IMR-90 (cell line): ENCODE measurements around the gene GNA15. TPM values are rescaled to one million over a fixed set of nuclear protein-coding genes. Genes with fewer than 3 reads are reported as not detected.

Experiments
- ATAC-seq: fragments of 200-7000 bp; cut with Tn5 transposase; 2 replicates; pipeline ENCODE4 v1.9.1; 2020; ENCODE audit warnings: low read depth, mild to moderate bottlenecking, moderate library complexity
- BruUV-seq: library from RNA; stranded (reverse); fragments of 400-500 nt; replicated peaks from 2 replicates; lab custom pipeline; 2021; lab: Mats Ljungman, UMichigan
- CTCF ChIA-PET: fragments of 300-600 bp; formaldehyde crosslinking; extraction: SDS; loops from one replicate; lab custom pipeline; 2021; ENCODE audit warnings: antibody characterized with exemption; lab: Yijun Ruan, JAX
- POLR2A ChIA-PET: fragments of 300-600 bp; sonication (Branson Sonifier 250); formaldehyde crosslinking; loops from one replicate; lab custom pipeline; 2022; ENCODE audit warnings: antibody characterized with exemption; ENCODE audit not compliant: unreplicated experiment; lab: Charles Lee
- DNase-seq: peaks from one replicate; pipeline ENCODE4 v3.0.0; 2013
- H2AFZ ChIP-seq: replicated peaks from 2 replicates; pipeline ENCODE3; 2013; ENCODE audit warnings: low read length, mild to moderate bottlenecking; ENCODE audit not compliant: poor library complexity
- H2AK5ac ChIP-seq: 2 replicates; pipeline ENCODE4 v1.6.1; 2013; ENCODE audit warnings: low read depth, low read length, inconsistent platforms
- H2AK9ac ChIP-seq: replicated peaks from 2 replicates; pipeline ENCODE3; 2013; ENCODE audit warnings: mild to moderate bottlenecking, low read depth, low read length, moderate library complexity; ENCODE audit not compliant: poor library complexity
- H2BK120ac ChIP-seq: 2 replicates; pipeline ENCODE4 v1.6.1; 2013; ENCODE audit warnings: low read depth, low read length, inconsistent platforms
- H2BK15ac ChIP-seq: 3 replicates; pipeline ENCODE4 v1.6.1; 2013; ENCODE audit warnings: low read depth, low read length, inconsistent platforms
- H2BK20ac ChIP-seq: 2 replicates; pipeline ENCODE4 v1.6.1; 2013; ENCODE audit warnings: low read depth, mild to moderate bottlenecking, inconsistent platforms, low read length, moderate library complexity
- H2BK5ac ChIP-seq: 2 replicates; pipeline ENCODE4 v1.6.1; 2013; ENCODE audit warnings: mild to moderate bottlenecking, low read depth, low read length, inconsistent platforms; ENCODE audit not compliant: poor library complexity, severe bottlenecking
- H3K14ac ChIP-seq: replicated peaks from 2 replicates; pipeline ENCODE4 v1.6.1; 2013; ENCODE audit warnings: low read depth, low read length, inconsistent platforms
- H3K18ac ChIP-seq: 2 replicates; pipeline ENCODE4 v1.6.1; 2013; ENCODE audit warnings: low read depth, low read length, control low read depth
- H3K23ac ChIP-seq: 2 replicates; pipeline ENCODE4 v1.6.1; 2013; ENCODE audit warnings: low read depth, low read length, inconsistent platforms
- H3K27ac ChIP-seq: 2 replicates; pipeline ENCODE4 v1.5.1; 2013; ENCODE audit warnings: mild to moderate bottlenecking, control low read depth, low read length; ENCODE audit not compliant: insufficient read depth
- H3K27me3 ChIP-seq: 2 replicates; pipeline ENCODE4 v1.6.1; 2013; ENCODE audit warnings: low read length; ENCODE audit not compliant: control insufficient read depth, insufficient read depth
- H3K36me3 ChIP-seq: 2 replicates; pipeline ENCODE4 v1.6.1; 2013; ENCODE audit warnings: low read length, mixed read lengths; ENCODE audit not compliant: control insufficient read depth, insufficient read depth
- H3K4ac ChIP-seq: 2 replicates; pipeline ENCODE4 v1.6.1; 2013; ENCODE audit warnings: low read depth, low read length, inconsistent platforms
- H3K4me1 ChIP-seq: 2 replicates; pipeline ENCODE4 v1.6.1; 2013; ENCODE audit warnings: low read length, mixed read lengths; ENCODE audit not compliant: control insufficient read depth, insufficient read depth
- H3K4me2 ChIP-seq: 2 replicates; pipeline ENCODE4 v1.6.1; 2013; ENCODE audit warnings: low read depth, mild to moderate bottlenecking, control low read depth, low read length, moderate library complexity
- H3K4me3 ChIP-seq: 2 replicates; pipeline ENCODE4 v1.5.1; 2013; ENCODE audit warnings: low read depth, mild to moderate bottlenecking, control low read depth, low read length, moderate library complexity; ENCODE audit not compliant: insufficient read depth
- H3K56ac ChIP-seq: 2 replicates; pipeline ENCODE4 v1.6.1; 2013; ENCODE audit warnings: low read length, inconsistent platforms; ENCODE audit not compliant: insufficient read depth; ENCODE audit errors: extremely low read depth
- H3K79me1 ChIP-seq, 2 experiments: 2 replicates each; pipeline ENCODE4 v1.6.1; 2013; ENCODE audit warnings: low read length in 2 of 2, inconsistent platforms in 1 of 2, low read depth in 1 of 2
- H3K9ac ChIP-seq: 2 replicates; pipeline ENCODE4 v1.6.1; 2013; ENCODE audit warnings: low read depth, low read length, control low read depth
- H3K9me1 ChIP-seq: 2 replicates; pipeline ENCODE4 v1.6.1; 2013; ENCODE audit warnings: low read length, inconsistent platforms; ENCODE audit not compliant: insufficient read depth
- H3K9me3 ChIP-seq: 2 replicates; pipeline ENCODE4 v1.6.1; 2013; ENCODE audit warnings: low read length; ENCODE audit not compliant: control insufficient read depth, insufficient read depth
- H4K20me1 ChIP-seq: 2 replicates; pipeline ENCODE4 v1.6.1; 2013; ENCODE audit warnings: low read length, inconsistent platforms; ENCODE audit not compliant: insufficient read depth
- H4K5ac ChIP-seq: 2 replicates; pipeline ENCODE4 v1.6.1; 2013; ENCODE audit warnings: mild to moderate bottlenecking, low read depth, low read length, control low read depth
- H4K8ac ChIP-seq, 2 experiments: 2 replicates each; pipeline ENCODE4 v1.6.1; 2013; ENCODE audit warnings: low read depth in 2 of 2, low read length in 2 of 2, control low read depth in 1 of 2, inconsistent platforms in 1 of 2
- H4K91ac ChIP-seq: 2 replicates; pipeline ENCODE4 v1.6.1; 2013; ENCODE audit warnings: low read depth, low read length, inconsistent platforms; ENCODE audit not compliant: insufficient read depth
- CEBPB ChIP-seq: IDR thresholded peaks from 2 replicates; pipeline ENCODE4 v1.6.1; 2012; ENCODE audit warnings: low read depth, low read length, improper control_type of control experiment
- CTCF ChIP-seq: conservative IDR thresholded peaks from 2 replicates; pipeline ENCODE4 v1.5.1; 2012; ENCODE audit warnings: mild to moderate bottlenecking, low read depth, low read length, improper control_type of control experiment
- FOS ChIP-seq: fragments of 150-350 bp; IDR thresholded peaks from 2 replicates; pipeline ENCODE4 v1.6.1; 2016; ENCODE audit warnings: low read depth, low read length
- MAZ ChIP-seq: IDR thresholded peaks from 2 replicates; pipeline ENCODE4 v1.6.1; 2012; ENCODE audit warnings: low read depth, mild to moderate bottlenecking, low read length, improper control_type of control experiment, moderate library complexity, borderline replicate concordance
- MXI1 ChIP-seq: IDR thresholded peaks from 2 replicates; pipeline ENCODE4 v1.6.1; 2012; ENCODE audit warnings: low read depth, mild to moderate bottlenecking, low read length, moderate library complexity, borderline replicate concordance
- NFE2L2 ChIP-seq: fragments of 150-350 bp; IDR thresholded peaks from 2 replicates; pipeline ENCODE4 v1.6.1; 2016; ENCODE audit warnings: low read depth, mild to moderate bottlenecking, low read length
- RAD21 ChIP-seq: IDR thresholded peaks from 2 replicates; pipeline ENCODE4 v1.6.1; 2012; ENCODE audit warnings: low read length, improper control_type of control experiment
- RCOR1 ChIP-seq: IDR thresholded peaks from 2 replicates; pipeline ENCODE4 v1.6.1; 2012; ENCODE audit warnings: mild to moderate bottlenecking, low read length, improper control_type of control experiment; ENCODE audit not compliant: insufficient replicate concordance
- RFX5 ChIP-seq: IDR thresholded peaks from 2 replicates; pipeline ENCODE4 v1.8.0; 2012; ENCODE audit warnings: low read depth, mild to moderate bottlenecking, low read length, moderate library complexity
- SMC3 ChIP-seq: fragments of 150-350 bp; IDR thresholded peaks from 2 replicates; pipeline ENCODE4 v1.6.1; 2016; ENCODE audit warnings: low read depth, mild to moderate bottlenecking, antibody characterized with exemption, low read length, moderate library complexity
- USF2 ChIP-seq: fragments of 150-350 bp; IDR thresholded peaks from 2 replicates; pipeline ENCODE4 v1.6.1; 2017; ENCODE audit warnings: mild to moderate bottlenecking, antibody characterized with exemption, low read length, low read depth
- WGBS, 2 experiments: methylation state at CpG; one replicate each; pipeline versions ENCODE4 v1.1.5 to v1.1.7; 2013; ENCODE audit warnings: missing lambda C conversion rate in 2 of 2; ENCODE audit not compliant: insufficient read length in 1 of 2; ENCODE audit errors: extremely low coverage in 2 of 2; 5-methylcytosine and 5-hydroxymethylcytosine counted together
- dilution Hi-C: fragments of 300-500 bp; cut with HindIII; formaldehyde crosslinking; loops from one replicate; pipeline ENCODE4 v1.14.3; 2018; ENCODE audit warnings: low sequenced_read_pairs; ENCODE audit not compliant: unreplicated experiment
- in situ Hi-C: fragments of 300-500 bp; cut with MboI; formaldehyde crosslinking; loops from 3 replicates; pipeline ENCODE4 v1.14.3; 2019; ENCODE audit warnings: low sequenced_read_pairs, inconsistent platforms, mixed read lengths
- intact Hi-C: fragments of 100-400 bp; cut with micrococcal nuclease; formaldehyde crosslinking; loops from 2 replicates; pipeline ENCODE4 v1.10.0; 2022
- polyA plus RNA-seq, 3 experiments: library from polyadenylated mRNA; depleted of rRNA; stranded (reverse); fragments of >200 nt; gene quantifications; 2 replicates each; pipeline ENCODE4 v1.2.3, GENCODE V29; 2012; ENCODE audit warnings: low replicate concordance in 1 of 3
- total RNA-seq: library from RNA; depleted of rRNA; stranded (reverse); fragments of >200 nt; gene quantifications from 2 replicates; pipeline ENCODE4 v1.2.3, GENCODE V29; 2012
- TF ChIP-seq, protein P1 (sequence below): fragments of 150-350 bp; IDR thresholded peaks from 2 replicates; pipeline ENCODE4 v1.6.1; 2016; ENCODE audit warnings: low read depth, mild to moderate bottlenecking, low read length, moderate library complexity, borderline replicate concordance

The GNA15 gene
- total and polyA plus RNA-seq, 2 of the 4 experiments (the other 2 are of a cell fraction) = 0.18 TPM; not detected in 1

GRCh38 chr19:3110126-3110825, 25.6 kb upstream of the GNA15 start:
- H3K27me3 ChIP-seq = no peaks in the 10 kb centered on the region
- H3K4me1 ChIP-seq = no peaks in the 10 kb centered on the region
- in situ Hi-C loops (no loop called here), dilution Hi-C loops (no loop called here), intact Hi-C loops (no loop called here)
- H2AK5ac ChIP-seq = no peak overlapping the region
- no peak overlapping the region for H3K18ac ChIP-seq
- no peak overlapping the region for H3K4me3 ChIP-seq
- no peak overlapping the region for H3K23ac ChIP-seq
- no peak overlapping the region for H3K14ac ChIP-seq
- no peak overlapping the region for H4K8ac ChIP-seq
- H4K91ac ChIP-seq = no peak overlapping the region
- TF ChIP-seq RCOR1 = no peak
- no peak for TF ChIP-seq CTCF
- TF ChIP-seq RAD21 = no peak
- TF ChIP-seq NFE2L2 = no peak
- no peak for TF ChIP-seq MXI1
- TF ChIP-seq FOS = no peak
- TF ChIP-seq MAZ = no peak
- no peak for TF ChIP-seq CEBPB
- no peak for TF ChIP-seq SMC3
- no peak for TF ChIP-seq USF2
- TF ChIP-seq, protein P1, sequence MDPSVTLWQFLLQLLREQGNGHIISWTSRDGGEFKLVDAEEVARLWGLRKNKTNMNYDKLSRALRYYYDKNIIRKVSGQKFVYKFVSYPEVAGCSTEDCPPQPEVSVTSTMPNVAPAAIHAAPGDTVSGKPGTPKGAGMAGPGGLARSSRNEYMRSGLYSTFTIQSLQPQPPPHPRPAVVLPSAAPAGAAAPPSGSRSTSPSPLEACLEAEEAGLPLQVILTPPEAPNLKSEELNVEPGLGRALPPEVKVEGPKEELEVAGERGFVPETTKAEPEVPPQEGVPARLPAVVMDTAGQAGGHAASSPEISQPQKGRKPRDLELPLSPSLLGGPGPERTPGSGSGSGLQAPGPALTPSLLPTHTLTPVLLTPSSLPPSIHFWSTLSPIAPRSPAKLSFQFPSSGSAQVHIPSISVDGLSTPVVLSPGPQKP = no peak
- TF ChIP-seq RFX5 = no peak
- H4K5ac ChIP-seq = no peak overlapping the region
- H3K4me2 ChIP-seq = no peak overlapping the region
- peaks cover 6% of the 10 kb centered on the region for H3K9me1 ChIP-seq
- no peak for ATAC-seq
- no peak overlapping the region for H2AK9ac ChIP-seq
- H3K36me3 ChIP-seq = peaks cover 12% of the 10 kb centered on the region
- no peak overlapping the region for H2BK5ac ChIP-seq
- WGBS, 2 experiments = 97% methylated on average over 13 of the region's 37 CpGs; no CpG with 5 or more reads in 1 of the 2 experiments
- no peaks in the 10 kb centered on the region for H3K9me3 ChIP-seq
- peaks cover 77% of the 10 kb centered on the region for H4K20me1 ChIP-seq
- POLR2A ChIA-PET = interaction anchor here (0.9 kb wide), 1 partner anchor 160 kb away, joined by 3 read pairs; no protein-coding TSS in a partner anchor
- no peak overlapping the region for H3K4ac ChIP-seq
- no TSS peak for BruUV-seq
- CTCF ChIA-PET = interaction anchor here (0.7 to 1.4 kb wide), 2 partner anchors 30 to 461 kb away, joined by 3 read pairs; no protein-coding TSS in a partner anchor
- H3K79me1 ChIP-seq = peaks cover 8 to 87% of the 10 kb centered on the region in 2 experiments
- no peak overlapping the region for H3K56ac ChIP-seq
- H2BK20ac ChIP-seq = no peak overlapping the region
- no peak overlapping the region for H2BK15ac ChIP-seq
- no peak overlapping the region for H2AFZ ChIP-seq
- H3K27ac ChIP-seq = no peak overlapping the region
- no peak overlapping the region for H2BK120ac ChIP-seq
- H3K9ac ChIP-seq = no peak overlapping the region
- DNase-seq = no peak
